ENCODE results near the gene LENEP. TPM values are rescaled to one million over a fixed set of nuclear protein-coding genes. Genes with fewer than 3 reads are reported as not detected.

The LENEP gene
- total and polyA plus RNA-seq, 4 experiments from 2014 or later = 1.1 to 3.1 TPM; not detected in 2

DNA sequence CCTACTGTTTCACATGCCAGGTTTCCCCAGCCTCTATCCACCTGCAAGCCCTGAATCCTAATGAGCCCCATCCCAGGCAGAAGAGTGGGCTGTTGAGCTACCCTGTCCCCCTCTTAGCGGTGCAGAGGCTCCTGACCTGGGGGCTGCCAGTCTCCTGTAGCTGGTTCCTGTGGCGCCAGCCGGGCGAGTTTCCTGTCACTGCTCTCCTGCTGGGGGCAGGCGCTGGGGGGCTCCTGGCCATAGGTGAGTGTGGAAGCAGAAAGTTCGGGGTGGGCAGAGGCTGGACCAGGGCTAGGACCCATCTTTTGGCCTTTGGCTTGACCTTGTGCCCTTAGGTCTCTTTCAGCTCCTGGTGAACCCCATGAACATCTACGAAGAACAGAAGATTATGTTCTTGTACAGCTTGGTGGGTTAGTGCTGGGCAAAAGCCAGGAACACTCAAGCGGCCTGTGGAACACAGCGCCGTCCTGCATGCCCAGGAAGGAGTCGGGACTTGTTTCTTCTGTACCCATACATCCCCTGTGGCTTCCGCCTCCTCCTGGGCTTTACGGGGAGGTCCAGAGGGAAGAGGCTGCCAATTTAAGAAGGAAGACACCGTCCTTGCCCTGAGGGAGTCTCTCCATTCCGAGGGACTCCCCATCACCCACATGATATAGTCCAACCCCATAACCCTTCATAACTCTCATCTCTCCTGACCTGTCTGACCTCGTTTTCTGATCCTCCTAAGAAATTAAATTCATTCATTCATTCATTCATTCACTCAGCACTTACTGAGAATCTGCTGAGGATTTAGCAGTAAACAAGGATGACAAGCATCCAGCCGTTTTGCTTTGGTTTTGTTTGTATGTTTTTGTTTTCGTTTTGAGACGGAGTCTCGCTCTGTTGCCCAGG is 41.2 kb downstream of the LENEP start:
- no peaks in the 10 kb centered on the region for H3K27me3 ChIP-seq (ENCODE audit: insufficient read depth, low read length)
- Mint-ChIP-seq H3K36me3 (no peaks in the 10 kb centered on the region), H3K27ac (peak overlapping the region in 1 of 7 donors; percentile 46), H3K9me3 (no peaks in the 10 kb centered on the region), H3K4me3 (no peak overlapping the region), H3K27me3 (peaks cover 0 to 1% of the 10 kb centered on the region in 2 donors), H3K4me1 (no peaks in the 10 kb centered on the region)
- no peaks in the 10 kb centered on the region for H3K4me1 ChIP-seq (ENCODE audit: insufficient read depth, low read length)
- no peaks in the 10 kb centered on the region for H3K36me3 ChIP-seq (ENCODE audit: insufficient read depth, low read length)
- intact Hi-C loops (cut with micrococcal nuclease) = no loop called here
- no peak for DNase-seq
- no peak overlapping the region for H3K4me3 ChIP-seq (ENCODE audit: low read length in 2 of 2)
- no peaks in the 10 kb centered on the region for H3K9me3 ChIP-seq (ENCODE audit: control insufficient read depth in 1 of 2, low read length in 2 of 2)
- H3K27ac ChIP-seq (ENCODE audit: low read depth, low read length) = no peak overlapping the region
- CTCF ChIA-PET (ENCODE audit: partially characterized antibody) = interaction anchor here (1.0 kb wide), 1 partner anchor 51 kb away, joined by 3 read pairs; no protein-coding TSS in a partner anchor
- POLR2A ChIA-PET (ENCODE audit: partially characterized antibody) = no interaction called here

DNA sequence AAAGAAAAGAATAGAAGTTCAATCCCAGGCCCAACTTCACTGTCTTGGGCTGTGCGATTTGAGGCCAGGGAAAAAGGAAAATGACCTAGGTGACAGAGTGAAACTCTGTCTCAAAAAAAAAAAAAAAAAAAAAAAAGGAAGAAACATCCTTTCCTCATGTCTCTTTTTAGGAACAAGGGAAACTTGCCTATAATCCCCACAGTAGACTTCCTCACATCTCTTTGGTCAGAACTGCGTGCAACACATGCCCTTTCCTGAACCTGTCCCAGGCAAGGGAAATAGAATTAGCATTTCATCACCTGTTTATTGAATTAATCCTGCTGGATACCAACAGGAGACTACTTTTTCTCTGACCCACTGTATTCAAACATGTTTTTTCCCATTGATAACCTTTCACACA is 42.5 kb downstream of the LENEP start:
- H3K4me1 ChIP-seq (ENCODE audit: insufficient read depth, low read length) = no peaks in the 10 kb centered on the region
- no peaks in the 10 kb centered on the region for H3K27me3 ChIP-seq (ENCODE audit: insufficient read depth, low read length)
- Mint-ChIP-seq H3K27ac (no peak overlapping the region), H3K27me3 (peaks cover 0 to 1% of the 10 kb centered on the region in 2 donors), H3K36me3 (no peaks in the 10 kb centered on the region), H3K9me3 (no peaks in the 10 kb centered on the region), H3K4me1 (no peaks in the 10 kb centered on the region), H3K4me3 (no peak overlapping the region)
- CTCF ChIA-PET (ENCODE audit: partially characterized antibody) = no interaction called here
- no peaks in the 10 kb centered on the region for H3K36me3 ChIP-seq (ENCODE audit: insufficient read depth, low read length)
- no peaks in the 10 kb centered on the region for H3K9me3 ChIP-seq (ENCODE audit: control insufficient read depth in 1 of 2, low read length in 2 of 2)
- no peak overlapping the region for H3K27ac ChIP-seq (ENCODE audit: low read depth, low read length)
- no peak for DNase-seq
- intact Hi-C loops (cut with micrococcal nuclease) = no loop called here
- H3K4me3 ChIP-seq (ENCODE audit: low read length in 2 of 2) = no peak overlapping the region
- POLR2A ChIA-PET (ENCODE audit: partially characterized antibody) = interaction anchor here (1.1 kb wide), 1 partner anchor 14 kb away, joined by 5 read pairs; no protein-coding TSS in a partner anchor

DNA sequence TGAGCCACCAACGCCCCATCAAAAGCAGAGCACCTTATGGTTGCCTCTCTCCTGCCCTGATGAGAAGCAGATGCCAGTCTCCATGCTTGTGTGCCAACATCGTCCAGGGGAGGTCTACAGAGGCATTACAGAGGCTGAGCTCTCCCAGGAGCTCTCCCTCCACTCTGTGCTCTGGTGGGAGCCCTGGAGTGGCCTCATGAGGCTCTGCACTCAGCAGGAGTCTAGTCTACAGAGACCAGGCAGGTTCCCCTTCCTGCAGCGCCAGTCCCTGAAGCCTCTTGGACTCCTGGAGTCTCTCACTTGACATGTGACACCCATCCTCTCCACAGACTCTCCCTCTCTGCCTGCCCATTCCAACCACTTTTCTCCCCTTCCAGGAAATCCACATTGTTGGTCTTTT is 43.7 kb downstream of the LENEP start:
- Histone ChIP-seq H3K4me3 (ENCODE audit: low read length in 2 of 2) (no peak overlapping the region), H3K36me3 (ENCODE audit: insufficient read depth, low read length) (no peaks in the 10 kb centered on the region), H3K4me1 (ENCODE audit: insufficient read depth, low read length) (no peaks in the 10 kb centered on the region), H3K27me3 (ENCODE audit: insufficient read depth, low read length) (no peaks in the 10 kb centered on the region), H3K27ac (ENCODE audit: low read depth, low read length) (no peak overlapping the region), H3K9me3 (ENCODE audit: control insufficient read depth in 1 of 2, low read length in 2 of 2) (no peaks in the 10 kb centered on the region)
- no peaks in the 10 kb centered on the region for H3K36me3 Mint-ChIP-seq
- H3K9me3 Mint-ChIP-seq = no peaks in the 10 kb centered on the region
- H3K4me1 Mint-ChIP-seq = no peaks in the 10 kb centered on the region
- DNase-seq = no peak
- peaks cover 0 to 1% of the 10 kb centered on the region in 2 donors for H3K27me3 Mint-ChIP-seq
- H3K4me3 Mint-ChIP-seq = no peak overlapping the region
- intact Hi-C loops (cut with micrococcal nuclease) = no loop called here
- no peak overlapping the region for H3K27ac Mint-ChIP-seq
- CTCF ChIA-PET (ENCODE audit: partially characterized antibody) = interaction anchor here (1.7 kb wide), 1 partner anchor 25 kb away, joined by 6 read pairs; no protein-coding TSS in a partner anchor
- POLR2A ChIA-PET (ENCODE audit: partially characterized antibody) = interaction anchor here (0.8 to 1.1 kb wide), 2 partner anchors 15 to 23 kb away, joined by 3 to 5 read pairs; no protein-coding TSS in a partner anchor

DNA sequence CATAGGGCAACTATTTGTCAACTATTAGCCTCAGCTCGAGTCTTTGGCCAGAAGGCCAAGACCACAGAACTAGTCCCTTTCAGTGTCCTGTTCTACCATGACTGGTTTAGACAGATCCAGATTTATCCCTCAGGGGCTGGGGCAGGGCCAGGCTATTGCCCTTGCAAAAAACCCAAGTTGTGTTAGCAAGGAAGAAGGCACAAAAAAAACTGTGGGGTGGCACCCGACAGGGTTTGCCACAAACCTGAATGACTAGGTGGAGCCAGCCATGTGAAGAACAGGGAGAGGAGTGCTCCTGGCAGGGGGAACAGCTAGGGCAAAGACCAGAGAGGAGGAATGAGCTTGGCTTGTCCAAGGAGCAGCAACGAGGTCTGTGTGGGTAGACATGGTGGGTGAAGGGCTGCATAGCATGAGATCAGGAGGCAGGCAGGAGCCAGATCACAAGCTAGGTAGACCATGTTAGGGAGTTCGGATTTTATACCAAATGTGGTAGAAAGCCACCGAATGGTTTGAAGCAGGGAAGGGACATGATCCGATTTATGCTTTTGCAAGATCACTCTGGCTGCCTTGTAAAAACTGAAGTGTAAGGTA is 44.6 kb downstream of the LENEP start:
- no peak overlapping the region for H3K27ac Mint-ChIP-seq
- Histone ChIP-seq H3K27ac (ENCODE audit: low read depth, low read length) (no peak overlapping the region), H3K4me3 (ENCODE audit: low read length in 2 of 2) (no peak overlapping the region), H3K9me3 (ENCODE audit: control insufficient read depth in 1 of 2, low read length in 2 of 2) (no peaks in the 10 kb centered on the region), H3K36me3 (ENCODE audit: insufficient read depth, low read length) (no peaks in the 10 kb centered on the region), H3K4me1 (ENCODE audit: insufficient read depth, low read length) (no peaks in the 10 kb centered on the region), H3K27me3 (ENCODE audit: insufficient read depth, low read length) (no peaks in the 10 kb centered on the region)
- no peaks in the 10 kb centered on the region for H3K4me1 Mint-ChIP-seq
- ChIA-PET POLR2A (ENCODE audit: partially characterized antibody) (no interaction called here), CTCF (ENCODE audit: partially characterized antibody) (interaction anchor here (1.0 to 1.7 kb wide), 3 partner anchors 14 to 38 kb away, joined by 3 to 6 read pairs (median 3); no protein-coding TSS in a partner anchor)
- H3K27me3 Mint-ChIP-seq = peaks cover 0 to 1% of the 10 kb centered on the region in 2 donors
- no peak for DNase-seq
- no peaks in the 10 kb centered on the region for H3K36me3 Mint-ChIP-seq
- H3K9me3 Mint-ChIP-seq = no peaks in the 10 kb centered on the region
- intact Hi-C loops (cut with micrococcal nuclease) = no loop called here
- no peak overlapping the region for H3K4me3 Mint-ChIP-seq

DNA sequence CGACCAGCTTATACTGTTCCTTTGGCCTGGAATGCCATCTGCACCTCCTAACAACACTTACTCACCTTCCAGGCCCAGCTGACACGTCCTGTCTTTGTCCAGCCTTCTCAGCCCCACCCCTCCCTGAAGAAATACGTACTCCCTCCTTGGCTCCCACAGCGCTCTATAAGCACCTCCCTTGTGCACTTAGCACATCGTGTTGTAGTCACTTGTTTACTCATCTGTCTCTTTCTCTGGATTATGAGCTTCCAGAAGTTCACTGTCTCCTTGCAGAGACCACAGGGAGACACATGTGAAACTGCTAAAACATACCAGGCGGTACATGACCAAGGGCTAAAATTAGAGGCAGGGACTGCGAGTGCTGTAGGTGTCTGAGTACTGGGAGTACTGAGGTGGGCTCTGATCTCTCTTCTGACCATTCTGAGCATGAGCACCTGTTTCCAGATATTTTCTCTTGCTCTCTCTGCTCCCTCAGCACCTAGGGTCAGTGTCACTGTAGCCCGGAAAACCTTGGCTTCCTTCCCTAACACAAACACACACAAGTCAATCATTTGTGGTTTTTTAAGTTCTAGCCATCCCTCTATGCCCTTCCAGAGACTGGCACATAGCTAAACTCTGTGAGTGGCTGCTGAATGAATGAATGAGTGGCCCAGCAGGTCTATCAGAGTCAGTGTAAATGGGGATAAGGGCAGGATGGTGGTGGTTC is 45.4 kb downstream of the LENEP start:
- ChIA-PET POLR2A (ENCODE audit: partially characterized antibody) (no interaction called here), CTCF (ENCODE audit: partially characterized antibody) (interaction anchor here (1.0 to 1.7 kb wide), 3 partner anchors 15 to 39 kb away, joined by 3 to 6 read pairs (median 3); no protein-coding TSS in a partner anchor)
- H3K4me3 Mint-ChIP-seq = no peak overlapping the region
- H3K27ac ChIP-seq (ENCODE audit: low read depth, low read length) = no peak overlapping the region
- DNase-seq = no peak
- H3K36me3 Mint-ChIP-seq = no peaks in the 10 kb centered on the region
- peak overlapping the region in 1 of 7 donors; percentile 36 for H3K27ac Mint-ChIP-seq
- H3K9me3 Mint-ChIP-seq = no peaks in the 10 kb centered on the region
- no peaks in the 10 kb centered on the region for H3K36me3 ChIP-seq (ENCODE audit: insufficient read depth, low read length)
- H3K4me3 ChIP-seq (ENCODE audit: low read length in 2 of 2) = no peak overlapping the region
- H3K27me3 ChIP-seq (ENCODE audit: insufficient read depth, low read length) = no peaks in the 10 kb centered on the region
- H3K4me1 Mint-ChIP-seq = no peaks in the 10 kb centered on the region
- intact Hi-C loops (cut with micrococcal nuclease) = no loop called here
- peaks cover 0 to 1% of the 10 kb centered on the region in 2 donors for H3K27me3 Mint-ChIP-seq
- H3K9me3 ChIP-seq (ENCODE audit: control insufficient read depth in 1 of 2, low read length in 2 of 2) = no peaks in the 10 kb centered on the region
- H3K4me1 ChIP-seq (ENCODE audit: insufficient read depth, low read length) = no peaks in the 10 kb centered on the region

DNA sequence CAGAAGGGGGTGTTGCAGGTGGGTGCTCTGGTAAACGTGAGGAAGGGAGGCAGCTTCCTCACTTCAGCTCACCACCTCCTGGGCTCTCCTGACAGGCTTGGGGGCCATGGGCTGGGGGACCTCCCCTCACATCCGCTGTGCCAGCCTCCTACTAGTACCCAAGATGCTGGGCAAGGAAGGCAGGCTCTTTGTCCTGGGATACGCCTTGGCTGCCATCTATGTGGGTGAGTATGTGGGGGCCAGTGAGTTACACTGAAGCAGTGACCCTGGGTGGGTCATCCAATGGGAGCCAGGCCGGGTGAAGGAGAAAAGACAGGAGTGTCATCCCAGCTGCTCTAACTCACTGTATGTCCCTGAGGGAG is 45.9 kb downstream of the LENEP start:
- Mint-ChIP-seq H3K36me3 (no peaks in the 10 kb centered on the region), H3K4me1 (no peaks in the 10 kb centered on the region), H3K27me3 (peaks cover 0 to 1% of the 10 kb centered on the region in 2 donors), H3K4me3 (no peak overlapping the region), H3K27ac (peak overlapping the region in 1 of 7 donors; percentile 36), H3K9me3 (no peaks in the 10 kb centered on the region)
- ChIA-PET POLR2A (ENCODE audit: partially characterized antibody) (no interaction called here), CTCF (ENCODE audit: partially characterized antibody) (no interaction called here)
- H3K27ac ChIP-seq (ENCODE audit: low read depth, low read length) = no peak overlapping the region
- H3K9me3 ChIP-seq (ENCODE audit: control insufficient read depth in 1 of 2, low read length in 2 of 2) = no peaks in the 10 kb centered on the region
- H3K27me3 ChIP-seq (ENCODE audit: insufficient read depth, low read length) = no peaks in the 10 kb centered on the region
- H3K4me3 ChIP-seq (ENCODE audit: low read length in 2 of 2) = no peak overlapping the region
- no peaks in the 10 kb centered on the region for H3K4me1 ChIP-seq (ENCODE audit: insufficient read depth, low read length)
- H3K36me3 ChIP-seq (ENCODE audit: insufficient read depth, low read length) = no peaks in the 10 kb centered on the region
- intact Hi-C loops (cut with micrococcal nuclease) = no loop called here
- DNase-seq = no peak

Measured in CD4-positive, alpha-beta memory T cell (primary cell).